PC-9 (cell line): Measurements from ENCODE around the gene PCDHAC1. TPM values are rescaled to one million over a fixed set of nuclear protein-coding genes. Genes with fewer than 3 reads are reported as not detected.

Source experiments
- BruUV-seq: library from RNA; stranded (reverse); fragments of 400-500 nt; replicated peaks from 2 replicates; lab custom pipeline; 2021; lab: Mats Ljungman, UMichigan
- CTCF ChIA-PET: fragments of 300-600 bp; sonication (Branson Sonifier 250); formaldehyde crosslinking; loops from one replicate; lab custom pipeline; 2022; ENCODE audit warnings: antibody characterized with exemption; lab: Charles Lee
- POLR2A ChIA-PET: fragments of 300-600 bp; sonication (Branson Sonifier 250); formaldehyde crosslinking; loops from one replicate; lab custom pipeline; 2022; ENCODE audit warnings: antibody characterized with exemption; ENCODE audit not compliant: unreplicated experiment; lab: Charles Lee
- DNase-seq, 2 experiments: peaks; one replicate each; pipeline versions ENCODE4 v3.0.0 to v3.0.0-alpha.2; 2015 to 2022; ENCODE audit warnings: mixed read lengths in 1 of 2
- H2AFZ ChIP-seq: fragments of 200-600 bp; sonication (generic); 2 replicates; pipeline ENCODE4 v1.8.1; 2017; ENCODE audit warnings: antibody characterized with exemption
- H3F3A ChIP-seq: fragments of 200-600 bp; sonication (generic); 2 replicates; pipeline ENCODE4 v1.8.1; 2017; ENCODE audit warnings: antibody characterized with exemption, mild to moderate bottlenecking, low read depth; ENCODE audit not compliant: insufficient read depth
- H3K27ac ChIP-seq: fragments of 200-600 bp; sonication (generic); 2 replicates; pipeline ENCODE4 v1.6.1; 2016; ENCODE audit warnings: mixed run types
- H3K27me3 ChIP-seq: fragments of 200-600 bp; sonication (generic); 2 replicates; pipeline ENCODE4 v1.6.1; 2016; ENCODE audit warnings: low read depth, mixed run types; ENCODE audit not compliant: insufficient read depth
- H3K36me3 ChIP-seq: fragments of 200-600 bp; sonication (generic); 2 replicates; pipeline ENCODE4 v1.6.1; 2016; ENCODE audit warnings: low read depth, mixed run types
- H3K4me1 ChIP-seq: fragments of 200-600 bp; sonication (generic); replicated peaks from 2 replicates; pipeline ENCODE4 v1.6.1; 2016; ENCODE audit warnings: mixed run types; ENCODE audit not compliant: insufficient read depth
- H3K4me2 ChIP-seq: fragments of 200-600 bp; sonication (generic); 2 replicates; pipeline ENCODE4 v1.6.1; 2017; ENCODE audit warnings: mixed run types
- H3K4me3 ChIP-seq: fragments of 200-600 bp; sonication (generic); 2 replicates; pipeline ENCODE4 v1.6.1; 2016; ENCODE audit warnings: mixed run types
- H3K79me2 ChIP-seq: fragments of 200-600 bp; sonication (generic); 2 replicates; pipeline ENCODE4 v1.6.1; 2017; ENCODE audit warnings: low read depth, mixed run types
- H3K9me2 ChIP-seq: fragments of 200-600 bp; sonication (generic); 2 replicates; pipeline ENCODE4 v1.8.1; 2017; ENCODE audit warnings: mild to moderate bottlenecking; ENCODE audit not compliant: insufficient read depth
- H3K9me3 ChIP-seq: fragments of 200-600 bp; sonication (generic); 2 replicates; pipeline ENCODE4 v1.8.1; 2016; ENCODE audit warnings: low read depth; ENCODE audit not compliant: insufficient read depth
- H4K20me1 ChIP-seq: fragments of 200-600 bp; sonication (generic); 2 replicates; pipeline ENCODE4 v1.8.1; 2017; ENCODE audit not compliant: insufficient read depth
- EZH2 ChIP-seq: fragments of 200-600 bp; sonication (generic); IDR thresholded peaks from 2 replicates; pipeline ENCODE4 v1.8.0; 2017; ENCODE audit warnings: antibody characterized with exemption, low read depth
- intact Hi-C: fragments of 100-400 bp; cut with micrococcal nuclease; formaldehyde crosslinking; loops from one replicate; pipeline ENCODE4 v1.10.0; 2022; ENCODE audit not compliant: unreplicated experiment
- total RNA-seq: library from RNA; stranded (reverse); gene quantifications from 2 replicates; pipeline ENCODE4 v1.2.3, GENCODE V29; 2021
- TF ChIP-seq, protein P1 (sequence below): fragments of 200-600 bp; sonication (generic); conservative IDR thresholded peaks from 2 replicates; pipeline ENCODE4 v1.6.1; 2017; ENCODE audit warnings: mixed run types, antibody characterized with exemption, mild to moderate bottlenecking, moderate library complexity

Gene PCDHAC1
- total RNA-seq, 1 experiment from 2014 or later = 0.90 TPM

DNA sequence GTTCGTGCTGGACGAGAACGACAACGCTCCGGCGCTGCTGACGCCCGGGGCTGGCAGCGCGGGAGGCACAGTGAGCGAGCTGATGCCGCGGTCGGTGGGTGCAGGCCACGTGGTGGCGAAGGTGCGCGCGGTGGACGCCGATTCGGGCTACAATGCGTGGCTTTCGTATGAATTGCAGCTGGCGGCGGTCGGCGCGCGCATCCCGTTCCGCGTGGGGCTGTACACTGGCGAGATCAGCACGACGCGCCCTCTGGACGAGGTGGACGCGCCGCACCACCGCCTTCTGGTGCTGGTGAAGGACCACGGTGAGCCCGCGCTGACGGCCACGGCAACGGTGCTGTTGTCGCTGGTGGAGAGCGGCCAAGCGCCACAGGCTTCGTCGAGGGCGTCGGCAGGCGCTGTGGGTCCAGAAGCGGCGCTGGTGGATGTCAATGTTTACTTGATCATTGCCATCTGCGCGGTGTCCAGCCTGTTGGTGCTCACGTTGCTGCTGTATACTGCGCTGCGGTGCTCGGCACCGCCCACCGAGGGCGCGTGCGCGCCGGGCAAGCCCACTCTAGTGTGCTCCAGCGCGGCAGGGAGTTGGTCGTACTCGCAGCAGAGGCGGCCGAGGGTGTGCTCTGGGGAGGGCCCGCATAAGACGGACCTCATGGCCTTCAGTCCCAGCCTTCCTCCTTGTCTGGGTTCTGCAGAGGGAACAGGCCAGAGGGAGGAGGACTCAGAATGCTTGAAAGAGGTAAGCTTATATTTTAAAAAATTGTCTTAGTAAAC, 42.0 kb upstream of the PCDHAC1 start:
- intact Hi-C loops = loop anchor here (5.0 kb wide), 1 partner anchor 38 kb away; no protein-coding TSS in a partner anchor
- H4K20me1 ChIP-seq = no peaks in the 10 kb centered on the region
- no TSS peak for BruUV-seq
- H3K27me3 ChIP-seq = 0 out of 2 replicates have a peak, but pooled peaks cover 8% of the 10 kb centered on the region
- no peak for DNase-seq
- no peaks in the 10 kb centered on the region; the same call in 1 of the 2 replicates for H3K9me2 ChIP-seq
- H3F3A ChIP-seq = no peaks in the 10 kb centered on the region
- ChIA-PET POLR2A (no interaction called here), CTCF (no interaction called here)
- no peak overlapping the region for H2AFZ ChIP-seq
- peaks cover 6% of the 10 kb centered on the region for H3K9me3 ChIP-seq
- no peaks in the 10 kb centered on the region for H3K36me3 ChIP-seq
- H3K4me2 ChIP-seq = no peak overlapping the region
- no peak overlapping the region for H3K27ac ChIP-seq
- no peak overlapping the region for H3K4me3 ChIP-seq
- no peaks in the 10 kb centered on the region for H3K79me2 ChIP-seq
- H3K4me1 ChIP-seq = no peaks in the 10 kb centered on the region
- TF ChIP-seq, protein P1, sequence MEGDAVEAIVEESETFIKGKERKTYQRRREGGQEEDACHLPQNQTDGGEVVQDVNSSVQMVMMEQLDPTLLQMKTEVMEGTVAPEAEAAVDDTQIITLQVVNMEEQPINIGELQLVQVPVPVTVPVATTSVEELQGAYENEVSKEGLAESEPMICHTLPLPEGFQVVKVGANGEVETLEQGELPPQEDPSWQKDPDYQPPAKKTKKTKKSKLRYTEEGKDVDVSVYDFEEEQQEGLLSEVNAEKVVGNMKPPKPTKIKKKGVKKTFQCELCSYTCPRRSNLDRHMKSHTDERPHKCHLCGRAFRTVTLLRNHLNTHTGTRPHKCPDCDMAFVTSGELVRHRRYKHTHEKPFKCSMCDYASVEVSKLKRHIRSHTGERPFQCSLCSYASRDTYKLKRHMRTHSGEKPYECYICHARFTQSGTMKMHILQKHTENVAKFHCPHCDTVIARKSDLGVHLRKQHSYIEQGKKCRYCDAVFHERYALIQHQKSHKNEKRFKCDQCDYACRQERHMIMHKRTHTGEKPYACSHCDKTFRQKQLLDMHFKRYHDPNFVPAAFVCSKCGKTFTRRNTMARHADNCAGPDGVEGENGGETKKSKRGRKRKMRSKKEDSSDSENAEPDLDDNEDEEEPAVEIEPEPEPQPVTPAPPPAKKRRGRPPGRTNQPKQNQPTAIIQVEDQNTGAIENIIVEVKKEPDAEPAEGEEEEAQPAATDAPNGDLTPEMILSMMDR = no peak
- no peak for TF ChIP-seq EZH2

DNA sequence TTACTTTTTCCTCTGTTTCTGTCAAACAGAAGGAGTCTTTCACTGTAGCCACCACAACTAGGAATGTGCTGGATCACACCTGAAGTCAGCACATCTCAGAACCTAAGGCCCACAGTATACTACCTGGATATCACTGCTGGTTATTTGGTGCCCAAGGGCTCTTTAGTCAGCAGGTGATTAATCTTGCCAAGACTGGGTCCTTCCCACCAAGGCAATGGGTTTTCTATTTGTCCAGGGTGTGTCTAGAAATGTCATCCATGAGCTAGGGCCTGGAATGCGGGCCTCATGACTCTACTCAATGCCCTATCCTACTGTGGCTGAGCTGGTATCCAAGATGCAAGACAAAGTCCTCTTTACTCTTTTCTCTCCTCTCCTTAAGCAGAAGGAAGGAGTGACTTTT, 9.8 kb upstream of the PCDHAC1 start:
- intact Hi-C loops = no loop called here
- H3K9me3 ChIP-seq = no peaks in the 10 kb centered on the region
- no peaks in the 10 kb centered on the region for H4K20me1 ChIP-seq
- no peak overlapping the region for H2AFZ ChIP-seq
- no peak overlapping the region for H3K4me3 ChIP-seq
- BruUV-seq = no TSS peak
- ChIA-PET CTCF (interaction anchor here (1.3 kb wide), 1 partner anchor 124 kb away, joined by 3 read pairs; no protein-coding TSS in a partner anchor), POLR2A (no interaction called here)
- no peak overlapping the region for H3K4me2 ChIP-seq
- no peaks in the 10 kb centered on the region for H3K9me2 ChIP-seq
- no peaks in the 10 kb centered on the region for H3K4me1 ChIP-seq
- H3K27me3 ChIP-seq = no peaks in the 10 kb centered on the region
- H3K27ac ChIP-seq = no peak overlapping the region
- H3F3A ChIP-seq = no peaks in the 10 kb centered on the region
- no peaks in the 10 kb centered on the region for H3K79me2 ChIP-seq
- DNase-seq = no peak
- no peaks in the 10 kb centered on the region for H3K36me3 ChIP-seq
- TF ChIP-seq, protein P1 = no peak
- TF ChIP-seq EZH2 = no peak

DNA sequence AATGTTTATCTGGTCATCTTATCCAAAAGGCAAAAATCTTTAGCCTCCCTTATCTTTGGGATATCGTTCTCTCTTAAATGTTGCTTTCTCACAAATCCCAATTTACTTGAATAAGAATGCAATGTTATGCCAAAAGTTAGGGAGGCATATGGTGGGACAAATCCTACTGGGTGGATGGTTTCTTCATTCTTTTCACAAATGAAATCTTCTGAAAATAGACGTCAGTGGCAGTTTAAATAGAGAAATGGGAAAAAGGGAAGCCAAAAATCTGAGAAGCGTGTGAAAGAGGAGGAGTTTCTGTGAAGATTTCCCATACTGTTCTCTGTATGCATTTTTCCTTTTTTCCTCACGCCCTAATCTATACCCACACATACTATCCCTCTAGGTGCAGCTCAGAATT, 2.5 kb upstream of the PCDHAC1 start:
- H3K4me2 ChIP-seq = no peak overlapping the region
- no peaks in the 10 kb centered on the region for H3K9me3 ChIP-seq
- no TSS peak for BruUV-seq
- no peak overlapping the region for H3K27ac ChIP-seq
- TF ChIP-seq, protein P1 = no peak
- no peak for TF ChIP-seq EZH2
- no peaks in the 10 kb centered on the region for H3K27me3 ChIP-seq
- H3F3A ChIP-seq = no peaks in the 10 kb centered on the region
- no peaks in the 10 kb centered on the region for H3K36me3 ChIP-seq
- H3K79me2 ChIP-seq = no peaks in the 10 kb centered on the region
- H3K4me1 ChIP-seq = no peaks in the 10 kb centered on the region
- POLR2A ChIA-PET = no interaction called here
- 0 out of 2 replicates have a peak overlapping the region, but pooled peaks have one; percentile 17 for H2AFZ ChIP-seq
- intact Hi-C loops = loop anchor here (5.0 kb wide), 1 partner anchor 41 kb away; the partner anchor contains the start of gene PCDHA13
- DNase-seq = no peak
- H4K20me1 ChIP-seq = no peaks in the 10 kb centered on the region
- CTCF ChIA-PET = no interaction called here
- H3K4me3 ChIP-seq = no peak overlapping the region
- no peaks in the 10 kb centered on the region for H3K9me2 ChIP-seq
